Stimulated activated CD8-positive, alpha-beta memory T cell treated with anti-CD3 and anti-CD28 coated beads, Interleukin-15, amount 100 ng/mL, for 48 hours (primary cell): ENCODE results near the gene MAN1C1.

Experiments used
- DNase-seq, 2 donors: peaks; one replicate each; pipeline ENCODE4 v3.0.0-alpha.2; 2020; ENCODE audit warnings: low read depth in 2 of 2

Gene MAN1C1

DNA sequence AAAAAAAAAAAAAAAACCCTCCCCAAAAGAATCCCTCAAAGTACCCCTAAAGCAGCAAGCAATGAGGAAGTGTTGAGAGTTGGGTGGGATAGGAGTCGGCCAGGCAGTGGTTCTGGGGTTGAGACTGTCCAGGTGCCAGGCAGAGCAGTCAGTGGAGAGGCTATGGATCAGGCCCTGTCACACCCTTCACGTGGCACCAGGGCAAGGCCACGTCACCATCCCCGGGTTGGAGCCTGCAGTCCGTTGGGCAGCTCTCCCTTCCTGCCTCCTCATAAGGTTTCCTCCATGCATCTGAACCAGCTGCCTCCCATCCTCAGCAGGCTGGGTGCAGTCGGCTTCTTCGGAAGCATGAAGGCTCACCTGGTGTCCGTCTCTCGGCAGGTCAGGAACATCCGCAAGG, 146.9 kb downstream of the MAN1C1 start:
- DNase-seq = no peak

DNA sequence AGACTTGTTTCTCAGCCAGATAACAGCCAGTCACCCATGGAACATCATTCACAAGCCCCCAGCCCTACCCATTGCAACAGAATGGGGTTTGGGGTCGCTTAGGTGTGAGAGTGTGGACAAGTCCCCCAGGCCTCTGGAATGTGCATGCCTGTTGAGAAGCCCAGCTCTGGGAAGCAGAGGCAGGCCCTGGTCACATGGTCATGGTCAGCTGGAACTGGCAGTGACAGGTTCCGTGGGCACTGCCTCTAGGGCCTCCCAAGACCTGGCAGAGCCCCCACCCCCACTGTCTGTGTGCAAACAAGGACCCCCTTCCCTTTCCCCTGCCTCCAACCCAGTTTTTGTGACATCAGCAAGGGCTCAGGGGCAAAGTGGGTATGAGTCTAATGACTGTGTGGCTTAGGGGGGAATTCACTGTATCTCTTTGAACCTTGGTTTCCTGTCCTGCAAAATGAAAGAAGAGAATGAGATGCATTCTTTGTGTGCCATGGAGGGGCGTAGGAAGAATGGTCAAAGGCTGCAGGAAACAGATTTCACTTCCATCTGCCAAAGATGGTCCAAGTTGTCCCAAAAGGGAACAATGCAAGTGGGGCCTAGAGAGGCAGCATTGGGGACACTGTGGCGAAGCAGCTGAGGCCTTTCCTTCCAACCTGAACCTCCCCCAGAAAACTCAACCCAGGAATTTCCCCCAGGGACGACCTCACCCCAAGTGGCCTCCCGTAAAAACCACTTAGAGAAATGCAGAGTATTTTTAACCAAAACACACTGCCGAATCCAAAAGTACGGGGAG, 148.7 kb downstream of the MAN1C1 start:
- DNase-seq = no peak

DNA sequence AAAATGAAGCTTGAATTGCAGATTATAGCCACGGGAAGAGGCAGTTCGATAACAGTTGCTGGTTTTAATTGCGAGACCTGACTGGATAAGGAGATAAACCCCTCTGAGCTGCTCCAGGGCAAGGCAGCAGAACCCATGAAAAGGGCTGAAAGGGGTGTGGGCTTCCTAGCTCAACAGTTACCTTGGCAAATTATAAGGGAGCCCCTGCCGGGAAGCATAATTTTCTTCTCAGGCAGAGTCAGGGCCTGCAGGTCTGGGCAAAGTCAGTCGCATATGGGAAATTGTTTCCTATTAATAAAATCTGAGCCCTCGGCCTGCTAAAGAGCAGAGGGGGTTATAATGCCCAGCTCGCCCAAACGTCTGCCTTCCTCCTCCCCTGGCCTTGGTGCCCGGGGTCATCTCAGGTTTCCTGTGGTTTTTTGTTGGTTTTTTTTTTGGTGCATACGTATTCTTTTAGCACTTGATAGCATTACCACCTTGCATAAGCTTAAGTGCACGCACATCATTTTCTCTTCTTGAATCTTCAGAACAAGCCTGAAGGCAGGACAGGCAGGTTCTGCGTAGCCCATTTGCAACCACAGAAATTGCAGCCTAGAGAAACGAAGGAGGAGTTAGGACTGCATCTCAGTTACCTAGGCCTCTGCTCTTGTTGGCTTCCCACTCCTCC, 149.5 kb downstream of the MAN1C1 start:
- DNase-seq = no peak

DNA sequence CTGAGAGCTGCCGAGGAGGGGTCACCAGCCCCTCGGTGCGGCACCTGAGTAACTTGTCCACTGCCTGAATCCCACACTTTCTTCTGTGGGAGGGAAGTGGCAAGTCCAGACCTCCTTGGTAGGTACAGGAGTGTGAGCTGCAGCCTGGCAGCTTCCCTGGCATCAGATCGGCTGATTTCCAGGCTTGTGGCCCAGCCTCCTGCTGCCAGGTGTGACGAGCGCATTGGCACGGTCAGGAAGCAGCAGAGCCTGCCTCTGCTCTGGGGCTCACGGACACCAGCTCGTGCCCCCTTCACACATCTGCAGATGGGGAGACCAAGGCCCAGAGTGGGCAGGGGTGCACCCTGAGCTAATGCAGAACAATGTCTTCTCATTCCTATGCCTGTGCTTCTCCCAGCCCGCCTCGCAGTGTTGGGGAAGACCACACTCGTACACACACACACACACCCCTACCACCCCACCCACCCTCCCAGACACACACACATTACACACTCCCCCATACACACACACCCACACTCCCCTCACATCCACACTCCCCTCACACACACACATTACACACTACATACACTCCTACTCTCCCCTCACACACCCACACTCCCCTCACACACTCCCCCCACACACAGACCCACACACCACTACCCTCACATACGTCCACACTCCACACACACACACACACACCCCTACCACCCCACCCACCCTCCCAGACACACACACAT, 150.3 kb downstream of the MAN1C1 start:
- DNase-seq = no peak

DNA sequence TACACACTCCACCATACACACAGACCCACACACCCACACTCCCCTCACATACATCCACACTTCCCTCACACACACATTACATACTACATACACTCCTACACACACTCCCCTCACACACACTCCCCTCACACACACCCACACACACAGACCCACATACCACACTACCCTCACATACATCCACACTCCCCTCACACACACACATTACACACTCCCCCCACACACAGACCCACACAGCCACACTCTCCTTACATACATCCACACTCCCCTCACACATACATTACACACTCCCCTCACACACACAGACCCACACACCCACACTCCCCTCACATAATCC, 150.8 kb downstream of the MAN1C1 start:
- DNase-seq = no peak

DNA sequence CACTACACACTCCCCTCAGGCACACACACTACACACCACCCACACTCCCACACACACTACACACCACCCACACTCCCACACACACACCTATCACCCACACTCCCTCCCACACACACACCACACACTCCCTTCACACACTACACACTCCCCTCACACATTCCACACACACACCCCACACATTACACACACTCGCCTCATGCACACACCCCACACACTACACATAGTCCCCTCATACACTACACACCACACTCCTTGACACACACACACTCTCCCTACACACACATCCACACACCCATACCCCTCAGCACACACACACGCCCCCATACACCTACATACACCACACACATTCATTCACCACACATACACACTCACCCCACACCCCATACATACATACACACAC, 152.4 kb downstream of the MAN1C1 start:
- no peak for DNase-seq

DNA sequence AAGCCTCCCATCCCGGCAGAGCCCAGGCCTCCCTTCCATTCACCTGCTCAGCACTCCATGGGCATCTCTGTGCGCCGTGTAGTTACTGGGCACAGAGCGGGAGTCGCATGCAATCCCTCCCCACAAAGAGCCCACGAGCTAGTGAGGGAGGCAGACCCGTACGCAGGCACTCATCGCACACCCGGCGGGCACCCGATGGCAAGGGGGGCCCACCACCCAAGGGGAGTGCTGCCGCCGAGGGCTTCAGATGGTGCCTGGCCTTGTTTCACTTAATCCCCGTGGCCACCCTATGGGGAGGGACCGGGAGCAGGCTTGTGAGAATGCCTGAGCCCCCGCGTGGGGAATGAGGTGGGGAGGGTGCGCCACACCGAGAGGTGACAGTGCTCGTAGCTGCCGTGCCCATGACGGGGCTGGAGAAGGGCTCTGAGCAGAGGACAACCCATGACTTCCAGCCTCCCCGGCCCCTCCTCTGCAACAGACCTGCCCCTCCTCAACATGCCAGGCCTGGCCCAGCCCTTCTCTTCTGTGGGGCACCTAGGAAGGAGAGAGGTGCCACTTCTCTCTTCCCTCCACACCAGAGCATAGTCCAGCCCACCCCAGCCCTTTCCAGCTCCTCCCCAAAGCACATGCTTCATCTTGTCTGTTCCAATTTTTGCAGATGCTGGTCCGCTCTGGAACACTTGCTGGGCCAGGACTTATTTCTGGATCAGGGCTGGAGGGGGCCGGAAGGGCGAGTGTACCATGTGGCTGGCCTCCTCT, 153.2 kb downstream of the MAN1C1 start:
- no peak for DNase-seq

DNA sequence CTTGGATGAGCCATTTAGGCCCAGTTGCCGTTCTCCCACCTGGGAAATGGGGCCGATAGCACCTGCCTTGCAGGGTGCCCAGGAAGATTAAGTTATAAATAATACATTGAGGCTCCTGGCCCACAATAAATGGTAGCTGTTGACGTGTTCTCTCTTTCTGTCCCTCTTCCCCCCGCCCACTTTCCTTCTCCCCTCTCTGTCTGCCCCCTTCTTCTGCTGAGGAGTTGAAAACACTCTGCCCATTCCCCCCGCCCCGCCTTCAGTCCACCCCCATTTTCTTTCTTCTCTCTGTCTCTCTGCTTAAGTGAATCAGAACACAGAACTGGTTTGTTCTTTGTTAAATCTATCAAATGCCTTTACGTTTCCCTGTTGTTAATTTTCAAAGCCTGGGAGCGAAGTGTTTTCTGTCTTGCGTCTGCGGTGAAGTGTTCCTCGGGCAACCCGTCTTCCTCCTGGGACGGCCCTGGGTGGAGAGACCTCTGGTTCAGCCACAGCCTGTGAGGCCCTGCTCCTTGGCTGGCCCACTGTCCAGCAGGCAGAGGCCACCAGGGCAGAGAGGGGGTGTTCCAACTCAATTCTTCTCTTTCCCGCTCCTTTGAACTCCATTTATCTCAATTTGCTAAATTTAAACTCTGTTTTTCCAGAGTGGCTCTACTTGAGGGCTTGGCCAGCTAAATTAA, 154.1 kb downstream of the MAN1C1 start:
- DNase-seq = no peak

DNA sequence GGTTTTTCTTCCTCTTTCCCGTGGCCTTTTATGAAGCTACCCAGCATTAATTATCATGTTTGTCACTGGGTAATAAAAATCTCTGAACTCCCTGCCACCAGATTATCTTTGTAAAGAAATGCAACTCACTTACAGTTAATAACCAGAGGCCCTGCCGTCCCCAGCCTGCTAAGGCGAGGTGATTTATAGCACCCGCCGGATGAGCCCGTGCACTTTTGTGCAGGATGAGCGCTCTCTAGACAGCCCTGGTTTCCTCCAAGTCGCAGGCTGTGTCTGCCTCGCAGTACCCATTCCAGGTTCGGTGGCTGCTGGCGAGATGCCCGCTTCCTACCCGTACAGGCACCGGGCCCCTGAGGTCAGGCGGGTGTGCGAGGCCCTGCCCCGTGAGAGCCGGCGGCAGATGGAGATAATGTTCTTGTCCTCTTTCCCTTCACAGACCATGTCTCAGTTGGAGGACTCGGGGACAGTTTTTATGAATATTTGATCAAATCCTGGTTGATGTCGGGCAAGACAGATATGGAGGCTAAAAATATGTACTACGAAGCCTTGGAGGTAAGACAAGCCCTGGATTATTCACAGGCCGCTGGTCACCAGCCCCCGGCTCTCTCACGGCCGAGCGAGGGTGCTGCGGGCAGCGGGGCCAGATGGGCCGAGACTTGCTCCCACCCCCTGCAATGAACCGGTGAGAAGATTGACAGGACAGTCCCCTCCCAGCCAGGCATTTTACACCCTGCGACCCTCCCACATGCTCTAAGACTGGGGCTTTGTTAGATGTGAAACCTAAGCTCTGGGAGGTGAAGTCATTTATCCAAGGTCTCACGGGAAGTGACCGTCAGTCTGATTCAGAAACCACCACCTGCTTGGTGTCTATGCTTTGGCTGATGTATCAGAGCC, 154.9 kb downstream of the MAN1C1 start:
- no peak for DNase-seq

DNA sequence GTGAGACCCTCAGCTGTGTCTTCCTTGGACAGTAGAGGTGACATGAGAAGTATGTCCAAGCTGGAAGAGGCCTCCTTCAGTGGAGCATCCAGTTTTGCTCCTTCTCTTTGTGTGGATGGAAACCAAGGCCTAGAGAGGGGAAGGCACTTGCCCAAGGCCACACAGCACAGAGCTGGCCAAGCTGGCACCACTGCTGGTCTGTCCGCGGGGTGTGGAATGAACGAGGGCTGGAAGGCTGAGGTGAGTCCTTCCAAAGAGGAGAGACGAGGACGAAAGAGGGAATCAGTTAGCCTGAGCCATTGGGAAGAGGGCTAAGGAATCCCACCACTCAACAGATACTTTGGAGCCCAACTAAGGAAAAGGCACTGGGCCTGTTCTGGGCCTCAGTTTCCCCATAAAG, 155.6 kb downstream of the MAN1C1 start:
- no peak for DNase-seq

DNA sequence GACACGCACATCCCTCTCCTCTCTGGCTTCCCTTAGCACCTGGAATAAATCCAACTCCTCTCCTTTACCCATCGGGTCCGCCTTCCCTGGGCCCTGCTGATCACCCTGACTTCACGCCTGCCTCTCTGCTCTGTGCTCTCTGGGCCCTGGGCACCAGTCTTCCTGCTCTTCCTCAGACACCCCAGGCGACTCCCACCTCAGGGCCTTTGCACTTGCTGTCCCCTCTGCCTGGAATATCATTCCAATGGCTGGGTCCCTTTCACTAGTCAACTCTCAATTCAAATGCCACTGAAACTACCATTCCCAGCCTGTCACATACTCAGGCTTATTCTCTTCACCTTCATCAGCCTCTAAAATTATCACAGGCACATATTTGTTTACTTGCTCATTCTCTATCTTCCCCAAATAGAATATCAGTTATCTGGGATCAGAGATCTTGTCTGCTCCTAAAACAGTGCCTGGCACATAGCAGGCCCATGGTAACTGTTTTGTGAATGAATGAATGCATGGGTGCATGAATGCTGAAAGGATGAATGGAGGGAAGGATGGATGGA, 156.2 kb downstream of the MAN1C1 start:
- no peak for DNase-seq

DNA sequence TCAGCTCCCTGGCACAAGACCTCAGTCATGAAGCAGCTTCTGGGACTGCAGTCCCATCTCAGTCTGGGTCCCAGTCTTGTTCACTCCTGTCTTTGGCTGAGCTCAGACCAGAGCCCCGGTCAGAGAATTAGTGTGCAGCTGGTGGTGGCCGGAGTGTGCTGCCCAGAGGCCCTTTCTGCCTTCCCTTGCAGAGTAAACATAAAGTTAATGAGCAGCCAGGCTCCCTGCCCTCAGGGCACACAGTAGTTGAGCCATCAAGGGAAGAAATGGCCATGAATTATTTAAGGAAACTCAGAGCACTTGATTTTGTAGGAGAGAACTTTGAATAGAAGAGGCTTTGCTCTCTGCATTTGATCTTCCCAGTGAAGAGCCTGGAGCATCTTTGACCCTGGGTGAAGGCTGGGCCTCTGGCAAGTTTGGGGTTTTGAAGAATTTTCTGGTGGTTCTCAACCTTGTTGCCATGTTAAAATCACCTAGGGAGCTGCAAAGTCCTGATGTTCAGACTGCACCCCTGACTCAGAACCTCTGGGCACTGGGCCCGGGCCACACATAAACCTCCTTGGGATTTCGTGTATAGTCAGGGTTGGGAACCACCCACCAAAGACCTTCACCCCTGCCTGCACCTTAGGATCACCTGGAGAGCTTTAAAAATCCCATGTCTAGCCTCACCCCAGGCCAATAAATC, 157.0 kb downstream of the MAN1C1 start:
- no peak for DNase-seq

DNA sequence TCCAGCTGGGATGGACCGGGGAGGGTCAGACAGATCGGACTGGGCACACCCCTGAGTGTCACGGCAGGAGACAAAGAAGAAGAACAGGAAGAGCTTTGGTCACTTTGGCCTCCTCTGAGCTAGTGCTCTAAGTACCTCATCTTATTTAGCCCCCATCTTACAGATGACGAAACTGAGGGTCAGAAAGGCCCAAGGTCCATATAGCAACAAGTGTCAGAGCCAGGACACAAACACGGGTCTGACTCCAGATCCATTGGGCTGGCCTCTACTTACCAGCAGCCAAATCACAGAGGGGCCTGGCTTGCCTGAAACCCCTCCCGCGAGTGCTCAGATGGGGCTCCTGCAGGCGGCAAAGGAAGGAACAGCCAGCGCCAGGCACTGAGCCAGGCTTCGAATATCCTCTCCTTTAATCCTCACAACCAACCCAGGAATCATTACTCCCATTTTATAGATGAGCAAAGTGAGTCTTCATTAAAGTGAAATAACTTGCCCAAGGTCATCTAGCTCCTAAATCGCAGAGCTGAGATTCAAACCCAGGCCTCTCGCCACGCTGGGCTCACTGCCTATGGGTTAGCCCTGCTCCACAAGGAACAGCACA, 157.7 kb downstream of the MAN1C1 start:
- DNase-seq = no peak

DNA sequence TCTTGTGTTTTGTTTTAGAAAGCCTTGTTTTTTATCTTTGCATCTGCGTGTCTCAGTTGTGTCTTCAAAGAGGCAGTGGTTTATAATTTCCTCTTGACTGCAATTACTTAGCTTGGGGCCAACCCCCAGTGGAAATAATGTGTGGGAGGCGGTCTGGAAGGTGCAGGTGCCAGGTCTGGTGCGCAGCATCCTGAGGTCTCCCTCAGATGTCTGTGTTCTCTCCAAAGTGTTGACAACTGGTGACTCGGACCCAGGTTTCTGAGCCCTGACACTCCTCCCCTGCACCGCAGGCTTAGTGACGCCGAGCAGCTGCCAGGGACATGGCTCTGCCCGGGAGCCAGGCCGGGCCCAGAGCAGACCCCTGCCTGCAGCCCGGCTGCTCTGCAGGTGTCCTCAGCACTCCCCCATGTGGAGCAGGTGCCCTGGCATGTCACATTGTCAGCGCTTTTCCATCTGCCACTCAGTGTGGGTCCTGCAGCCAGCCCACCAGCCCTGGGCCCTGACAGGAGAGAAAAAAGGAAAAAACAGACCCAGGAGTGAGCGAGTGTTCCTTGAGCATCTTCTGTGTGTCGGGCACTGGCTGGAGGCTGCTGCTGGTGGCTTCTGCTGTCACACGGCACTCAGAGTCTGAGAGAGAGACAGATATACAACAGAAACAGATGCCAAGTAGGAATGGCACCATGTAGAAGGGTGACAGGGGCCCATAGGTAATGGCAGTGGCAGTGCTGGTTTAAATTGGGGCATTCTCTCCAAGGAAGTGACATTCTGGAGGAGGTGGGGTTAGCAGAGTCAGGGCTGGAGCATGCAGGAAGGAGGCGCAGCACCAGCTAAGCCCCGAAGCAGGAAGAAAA, 158.6 kb downstream of the MAN1C1 start:
- peak; percentile 77 to 80 for DNase-seq

DNA sequence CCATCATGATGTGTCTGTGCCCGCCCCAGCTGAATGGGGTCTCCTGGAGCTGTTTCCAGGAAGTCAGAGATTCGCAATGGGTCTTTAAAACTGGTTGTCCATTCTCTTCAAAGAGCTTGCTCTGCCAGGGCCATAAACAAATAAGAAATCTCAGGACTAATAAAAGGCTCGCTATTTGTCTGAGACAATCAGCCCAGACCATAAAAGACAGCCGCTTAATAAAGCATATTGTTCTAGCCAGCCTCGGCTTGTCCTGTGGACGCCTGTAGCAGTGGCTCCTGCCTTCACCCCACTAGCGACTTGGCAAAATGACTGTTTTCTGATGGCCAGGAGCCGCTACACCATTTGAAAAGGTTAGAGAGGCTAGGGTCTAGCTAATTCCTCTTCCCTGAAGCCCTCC, 162.8 kb downstream of the MAN1C1 start:
- no peak for DNase-seq

DNA sequence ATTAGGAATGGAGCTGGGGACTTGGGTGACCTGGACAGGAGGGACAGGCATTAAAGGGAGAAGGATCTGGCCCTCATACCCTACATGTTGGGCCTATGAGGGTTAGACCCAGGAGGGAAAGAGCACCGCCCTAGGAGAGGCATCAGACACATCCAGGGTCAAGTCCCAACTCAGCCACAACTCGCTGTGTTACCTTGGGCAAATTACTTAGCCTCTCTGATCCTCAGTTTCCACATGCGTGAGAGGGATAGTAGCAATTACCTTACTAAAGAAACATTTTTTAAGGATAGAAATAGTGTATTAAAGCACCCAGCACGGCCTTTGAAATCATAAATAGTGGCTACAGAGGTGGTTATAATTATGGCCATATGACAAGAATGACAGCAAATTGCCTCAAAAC, 163.3 kb downstream of the MAN1C1 start:
- no peak for DNase-seq

DNA sequence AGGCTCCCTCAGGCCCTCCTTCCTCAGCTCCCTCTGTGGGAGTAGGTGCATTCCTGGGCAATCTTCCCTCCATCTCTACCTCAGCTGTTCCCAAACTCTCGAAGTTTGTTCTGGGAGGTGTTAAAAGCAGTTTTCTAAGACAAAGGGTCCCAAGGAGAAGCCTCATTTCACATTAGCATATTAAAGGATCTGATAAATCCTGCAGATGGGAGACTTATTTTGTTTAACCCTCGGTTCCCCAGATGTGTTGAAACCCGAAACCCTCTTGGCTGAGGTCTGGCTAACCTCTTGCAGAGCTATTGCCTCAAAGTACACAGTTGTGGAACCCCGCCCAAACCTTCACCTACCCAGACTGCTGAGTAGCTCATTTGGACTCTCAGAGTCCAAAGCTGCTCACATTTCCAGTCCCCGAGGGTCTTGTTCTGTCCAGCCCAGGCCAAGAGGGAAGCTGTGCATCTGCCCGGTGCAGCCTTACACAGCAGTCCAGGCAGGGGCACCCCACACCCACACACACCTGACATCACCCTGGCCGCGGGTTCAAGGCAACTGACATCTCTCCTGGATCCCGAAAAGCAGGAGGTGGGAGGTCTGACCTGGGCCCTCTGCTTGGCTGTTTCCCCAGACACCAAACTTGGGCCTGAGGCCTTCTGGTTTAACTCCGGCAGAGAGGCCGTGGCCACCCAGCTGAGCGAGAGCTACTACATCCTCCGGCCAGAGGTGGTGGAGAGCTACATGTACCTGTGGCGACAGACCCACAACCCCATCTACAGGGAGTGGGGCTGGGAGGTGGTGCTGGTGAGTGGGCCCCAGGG, 163.9 kb downstream of the MAN1C1 start:
- DNase-seq = no peak

DNA sequence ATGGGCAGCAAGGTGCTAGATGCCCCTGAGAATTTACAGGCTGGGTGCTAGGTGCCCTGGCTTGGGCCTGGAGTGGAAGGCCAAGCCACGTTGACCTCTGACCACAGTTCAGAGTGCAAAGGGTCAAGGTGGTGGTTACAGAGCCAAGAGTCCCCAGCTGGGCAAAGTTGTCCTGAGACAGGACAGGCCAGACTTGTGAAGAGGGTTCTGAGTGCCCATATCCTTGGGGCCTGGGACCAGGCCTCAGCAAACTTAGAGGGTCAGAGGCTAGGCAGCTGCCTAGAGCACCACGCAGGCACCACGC, 164.5 kb downstream of the MAN1C1 start:
- no peak for DNase-seq
